SK-N-SH treated with all-trans-retinoic acid at 6 μM for 48 hours (cell line): ENCODE data around the gene FGGY.

Experiments
- ARNTL ChIP-seq: fragments of 450-650 bp; formaldehyde crosslinking; IDR thresholded peaks from 2 replicates; pipeline ENCODE4 v1.5.0; 2020; ENCODE audit warnings: low read depth, mild to moderate bottlenecking, moderate library complexity, borderline replicate concordance
- BACH2 ChIP-seq: fragments of 250-450 bp; sonication (Bioruptor Pico); IDR thresholded peaks from 2 replicates; pipeline ENCODE4 v1.9.0; 2021; ENCODE audit warnings: mild to moderate bottlenecking, borderline replicate concordance
- CSRNP3 ChIP-seq: fragments of 250-450 bp; sonication (Bioruptor Pico); IDR thresholded peaks from 2 replicates; pipeline ENCODE4 v1.5.1; 2021; ENCODE audit warnings: mild to moderate bottlenecking, moderate library complexity
- GLIS3 ChIP-seq: fragments of 250-450 bp; sonication (Bioruptor Pico); IDR thresholded peaks from 2 replicates; pipeline ENCODE4 v1.5.0; 2020; ENCODE audit warnings: mild to moderate bottlenecking, moderate library complexity
- ISL1 ChIP-seq: fragments of 250-450 bp; sonication (Bioruptor Pico); IDR thresholded peaks from 2 replicates; pipeline ENCODE4 v2.1.2; 2022; ENCODE audit warnings: mild to moderate bottlenecking, moderate library complexity
- OSR1 ChIP-seq: fragments of 250-450 bp; sonication (Bioruptor Pico); IDR thresholded peaks from 2 replicates; pipeline ENCODE4 v1.8.0; 2022; ENCODE audit warnings: moderate library complexity, mild to moderate bottlenecking, inconsistent platforms
- TOX ChIP-seq: fragments of 250-450 bp; sonication (Bioruptor Pico); IDR thresholded peaks from 2 replicates; pipeline ENCODE4 v1.8.0; 2021; ENCODE audit warnings: mild to moderate bottlenecking, moderate library complexity, borderline replicate concordance
- ZFP3 ChIP-seq: fragments of 250-450 bp; sonication (Bioruptor Pico); IDR thresholded peaks from 2 replicates; pipeline ENCODE4 v1.5.0; 2020; ENCODE audit warnings: mild to moderate bottlenecking, moderate library complexity
- ZFP30 ChIP-seq: fragments of 450-650 bp; formaldehyde crosslinking; IDR thresholded peaks from 2 replicates; pipeline ENCODE4 v1.5.0; 2022; ENCODE audit warnings: mild to moderate bottlenecking, moderate library complexity
- ZNF565 ChIP-seq: fragments of 450-650 bp; formaldehyde crosslinking; conservative IDR thresholded peaks from 2 replicates; pipeline ENCODE4 v1.5.0; 2020; ENCODE audit warnings: low read depth, mild to moderate bottlenecking, moderate library complexity
- ZNF70 ChIP-seq: fragments of 450-650 bp; formaldehyde crosslinking; IDR thresholded peaks from 2 replicates; pipeline ENCODE4 v1.5.0; 2020; ENCODE audit warnings: mild to moderate bottlenecking, moderate library complexity
- ZNF8 ChIP-seq: fragments of 450-650 bp; formaldehyde crosslinking; IDR thresholded peaks from 2 replicates; pipeline ENCODE4 v1.5.0; 2020; ENCODE audit warnings: mild to moderate bottlenecking, moderate library complexity
- TF ChIP-seq, protein P1 (sequence below): fragments of 250-450 bp; sonication (Bioruptor Pico); IDR thresholded peaks from 2 replicates; pipeline ENCODE4 v1.8.0; 2020; ENCODE audit warnings: mild to moderate bottlenecking, moderate library complexity, borderline replicate concordance
- TF ChIP-seq, protein P2 (sequence below): fragments of 250-450 bp; sonication (Bioruptor Pico); IDR thresholded peaks from 2 replicates; pipeline ENCODE4 v1.5.1; 2020; ENCODE audit warnings: low read depth, mild to moderate bottlenecking, moderate library complexity

GRCh38 chr1:59468828-59469428, 172.0 kb downstream of the FGGY start:
- TF ChIP-seq TOX (CRISPR knock-in tag) (no peak), ZFP3 (CRISPR knock-in tag) (no peak), ZFP30 (CRISPR knock-in tag) (no peak), OSR1 (CRISPR knock-in tag) (no peak), ZNF70 (CRISPR knock-in tag) (no peak), ARNTL (CRISPR knock-in tag) (no peak), ZNF8 (CRISPR knock-in tag) (no peak), GLIS3 (CRISPR knock-in tag) (no peak), CSRNP3 (CRISPR knock-in tag) (no peak), ZNF565 (no peak), ISL1 (CRISPR knock-in tag) (no peak), BACH2 (CRISPR knock-in tag) (no peak)
- TF ChIP-seq, protein P1, sequence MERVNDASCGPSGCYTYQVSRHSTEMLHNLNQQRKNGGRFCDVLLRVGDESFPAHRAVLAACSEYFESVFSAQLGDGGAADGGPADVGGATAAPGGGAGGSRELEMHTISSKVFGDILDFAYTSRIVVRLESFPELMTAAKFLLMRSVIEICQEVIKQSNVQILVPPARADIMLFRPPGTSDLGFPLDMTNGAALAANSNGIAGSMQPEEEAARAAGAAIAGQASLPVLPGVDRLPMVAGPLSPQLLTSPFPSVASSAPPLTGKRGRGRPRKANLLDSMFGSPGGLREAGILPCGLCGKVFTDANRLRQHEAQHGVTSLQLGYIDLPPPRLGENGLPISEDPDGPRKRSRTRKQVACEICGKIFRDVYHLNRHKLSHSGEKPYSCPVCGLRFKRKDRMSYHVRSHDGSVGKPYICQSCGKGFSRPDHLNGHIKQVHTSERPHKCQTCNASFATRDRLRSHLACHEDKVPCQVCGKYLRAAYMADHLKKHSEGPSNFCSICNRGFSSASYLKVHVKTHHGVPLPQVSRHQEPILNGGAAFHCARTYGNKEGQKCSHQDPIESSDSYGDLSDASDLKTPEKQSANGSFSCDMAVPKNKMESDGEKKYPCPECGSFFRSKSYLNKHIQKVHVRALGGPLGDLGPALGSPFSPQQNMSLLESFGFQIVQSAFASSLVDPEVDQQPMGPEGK (CRISPR knock-in tag): no peak
- TF ChIP-seq, protein P2, sequence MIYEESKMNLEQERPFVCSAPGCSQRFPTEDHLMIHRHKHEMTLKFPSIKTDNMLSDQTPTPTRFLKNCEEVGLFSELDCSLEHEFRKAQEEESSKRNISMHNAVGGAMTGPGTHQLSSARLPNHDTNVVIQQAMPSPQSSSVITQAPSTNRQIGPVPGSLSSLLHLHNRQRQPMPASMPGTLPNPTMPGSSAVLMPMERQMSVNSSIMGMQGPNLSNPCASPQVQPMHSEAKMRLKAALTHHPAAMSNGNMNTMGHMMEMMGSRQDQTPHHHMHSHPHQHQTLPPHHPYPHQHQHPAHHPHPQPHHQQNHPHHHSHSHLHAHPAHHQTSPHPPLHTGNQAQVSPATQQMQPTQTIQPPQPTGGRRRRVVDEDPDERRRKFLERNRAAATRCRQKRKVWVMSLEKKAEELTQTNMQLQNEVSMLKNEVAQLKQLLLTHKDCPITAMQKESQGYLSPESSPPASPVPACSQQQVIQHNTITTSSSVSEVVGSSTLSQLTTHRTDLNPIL (CRISPR knock-in tag): no peak
